ENCODE measurements around the gene NTRK3. TPM values are rescaled to one million over a fixed set of nuclear protein-coding genes. Genes with fewer than 3 reads are reported as not detected.

The NTRK3 gene
- total RNA-seq, 2 donors from 2014 or later, result not detected

- no peak for DNase-seq
- Mint-ChIP-seq H3K4me3 (no peak overlapping the region), H3K27ac (no peak overlapping the region)
Measured at GRCh38 chr15:88233921-88234320, 22.6 kb downstream of the NTRK3 start.

GRCh38 chr15:88232771-88233201, 23.8 kb downstream of the NTRK3 start:
- DNase-seq (no peak), ATAC-seq (no peak)
- Mint-ChIP-seq H3K4me1 (peaks cover 2% of the 10 kb centered on the region), H3K27ac (no peak overlapping the region), H3K4me3 (no peak overlapping the region), H3K36me3 (ENCODE audit: low read depth) (peaks cover 4% of the 10 kb centered on the region), H3K27me3 (peaks cover 75% of the 10 kb centered on the region)
- H3K9me3 ChIP-seq (ENCODE audit: control insufficient read depth, low read length, poor library complexity, severe bottlenecking), result no peaks in the 10 kb centered on the region

More at GRCh38 chr15:88233921-88234320, 22.6 kb downstream of the NTRK3 start:
- no peak for ATAC-seq
- peaks cover 2% of the 10 kb centered on the region for H3K4me1 Mint-ChIP-seq
- no peaks in the 10 kb centered on the region for H3K9me3 ChIP-seq (ENCODE audit: control insufficient read depth, low read length, poor library complexity, severe bottlenecking)
- peaks cover 2% of the 10 kb centered on the region for H3K36me3 Mint-ChIP-seq (ENCODE audit: low read depth)
- H3K27me3 Mint-ChIP-seq, result peaks cover 70% of the 10 kb centered on the region

- Mint-ChIP-seq H3K36me3 (ENCODE audit: low read depth) (peaks cover 4% of the 10 kb centered on the region), H3K4me1 (peaks cover 2% of the 10 kb centered on the region), H3K27ac (no peak overlapping the region), H3K4me3 (no peak overlapping the region), H3K27me3 (peaks cover 76% of the 10 kb centered on the region)
- no peak for ATAC-seq
- no peak for DNase-seq
- H3K9me3 ChIP-seq (ENCODE audit: control insufficient read depth, low read length, poor library complexity, severe bottlenecking), result no peaks in the 10 kb centered on the region
Measured at GRCh38 chr15:88231909-88232644, 24.5 kb downstream of the NTRK3 start.

- H3K36me3 Mint-ChIP-seq (ENCODE audit: low read depth), result peaks cover 4% of the 10 kb centered on the region
Measured at GRCh38 chr15:88230823-88231222, 25.7 kb downstream of the NTRK3 start.

GRCh38 chr15:88225461-88225860, 31.1 kb downstream of the NTRK3 start:
- DNase-seq (no peak), ATAC-seq (no peak)
- Mint-ChIP-seq H3K36me3 (ENCODE audit: low read depth) (peaks cover 2% of the 10 kb centered on the region), H3K27me3 (peaks cover 48% of the 10 kb centered on the region), H3K4me1 (peaks cover 2% of the 10 kb centered on the region), H3K27ac (no peak overlapping the region), H3K4me3 (no peak overlapping the region)
- no peaks in the 10 kb centered on the region for H3K9me3 ChIP-seq (ENCODE audit: control insufficient read depth, low read length, poor library complexity, severe bottlenecking)

More at GRCh38 chr15:88230823-88231222, 25.7 kb downstream of the NTRK3 start:
- H3K4me3 Mint-ChIP-seq, result no peak overlapping the region
- ATAC-seq, result no peak
- no peaks in the 10 kb centered on the region for H3K9me3 ChIP-seq (ENCODE audit: control insufficient read depth, low read length, poor library complexity, severe bottlenecking)
- DNase-seq, result no peak
- peaks cover 2% of the 10 kb centered on the region for H3K4me1 Mint-ChIP-seq
- no peak overlapping the region for H3K27ac Mint-ChIP-seq
- H3K27me3 Mint-ChIP-seq, result peaks cover 71% of the 10 kb centered on the region

GRCh38 chr15:88223084-88223483, 33.5 kb downstream of the NTRK3 start:
- no peak overlapping the region for H3K27ac Mint-ChIP-seq
- no peaks in the 10 kb centered on the region for H3K9me3 ChIP-seq (ENCODE audit: control insufficient read depth, low read length, poor library complexity, severe bottlenecking)
- H3K4me1 Mint-ChIP-seq, result peaks cover 4% of the 10 kb centered on the region
- no peaks in the 10 kb centered on the region for H3K36me3 Mint-ChIP-seq (ENCODE audit: low read depth)
- DNase-seq (no peak), ATAC-seq (no peak)
- H3K27me3 Mint-ChIP-seq, result peaks cover 49% of the 10 kb centered on the region
- no peak overlapping the region for H3K4me3 Mint-ChIP-seq

GRCh38 chr15:88221836-88222235, 34.7 kb downstream of the NTRK3 start:
- ATAC-seq (no peak), DNase-seq (no peak)
- H3K4me1 Mint-ChIP-seq, result peaks cover 4% of the 10 kb centered on the region
- H3K36me3 Mint-ChIP-seq (ENCODE audit: low read depth), result no peaks in the 10 kb centered on the region
- H3K4me3 Mint-ChIP-seq, result no peak overlapping the region
- H3K27me3 Mint-ChIP-seq, result peaks cover 36% of the 10 kb centered on the region
- H3K27ac Mint-ChIP-seq, result no peak overlapping the region
- H3K9me3 ChIP-seq (ENCODE audit: control insufficient read depth, low read length, poor library complexity, severe bottlenecking), result no peaks in the 10 kb centered on the region

- ATAC-seq (no peak), DNase-seq (no peak)
- Mint-ChIP-seq H3K4me3 (no peak overlapping the region), H3K27me3 (peaks cover 31% of the 10 kb centered on the region), H3K27ac (no peak overlapping the region), H3K36me3 (ENCODE audit: low read depth) (no peaks in the 10 kb centered on the region), H3K4me1 (peaks cover 4% of the 10 kb centered on the region)
- H3K9me3 ChIP-seq (ENCODE audit: control insufficient read depth, low read length, poor library complexity, severe bottlenecking), result no peaks in the 10 kb centered on the region
Measured at GRCh38 chr15:88220443-88221335, 35.9 kb downstream of the NTRK3 start.

- DNase-seq, result no peak
- no peaks in the 10 kb centered on the region for H3K9me3 ChIP-seq (ENCODE audit: control insufficient read depth, low read length, poor library complexity, severe bottlenecking)
- no peaks in the 10 kb centered on the region for H3K36me3 Mint-ChIP-seq (ENCODE audit: low read depth)
- H3K4me3 Mint-ChIP-seq, result no peak overlapping the region
- peaks cover 2% of the 10 kb centered on the region for H3K4me1 Mint-ChIP-seq
- no peak for ATAC-seq
- H3K27ac Mint-ChIP-seq, result no peak overlapping the region
- H3K27me3 Mint-ChIP-seq, result peaks cover 24% of the 10 kb centered on the region
Measured at GRCh38 chr15:88219623-88220022, 36.9 kb downstream of the NTRK3 start.

- H3K4me1 Mint-ChIP-seq, result peaks cover 2% of the 10 kb centered on the region
Measured at GRCh38 chr15:88218557-88219221, 37.9 kb downstream of the NTRK3 start.

GRCh38 chr15:88215066-88215648, 41.4 kb downstream of the NTRK3 start:
- no peak for DNase-seq
- no peak overlapping the region for H3K4me3 Mint-ChIP-seq

More at GRCh38 chr15:88218557-88219221, 37.9 kb downstream of the NTRK3 start:
- Mint-ChIP-seq H3K36me3 (ENCODE audit: low read depth) (no peaks in the 10 kb centered on the region), H3K4me3 (no peak overlapping the region), H3K27me3 (peaks cover 29% of the 10 kb centered on the region), H3K27ac (no peak overlapping the region)
- no peak for DNase-seq
- H3K9me3 ChIP-seq (ENCODE audit: control insufficient read depth, low read length, poor library complexity, severe bottlenecking), result no peaks in the 10 kb centered on the region
- no peak for ATAC-seq

GRCh38 chr15:88209111-88209510, 47.4 kb downstream of the NTRK3 start:
- ATAC-seq (no peak), DNase-seq (no peak)
- H3K36me3 Mint-ChIP-seq (ENCODE audit: low read depth), result no peaks in the 10 kb centered on the region
- no peak overlapping the region for H3K27ac Mint-ChIP-seq
- peaks cover 2% of the 10 kb centered on the region for H3K4me1 Mint-ChIP-seq
- H3K9me3 ChIP-seq (ENCODE audit: control insufficient read depth, low read length, poor library complexity, severe bottlenecking), result no peaks in the 10 kb centered on the region
- H3K4me3 Mint-ChIP-seq, result no peak overlapping the region
- peaks cover 42% of the 10 kb centered on the region for H3K27me3 Mint-ChIP-seq

More at GRCh38 chr15:88215066-88215648, 41.4 kb downstream of the NTRK3 start:
- Mint-ChIP-seq H3K27me3 (peaks cover 37% of the 10 kb centered on the region), H3K36me3 (ENCODE audit: low read depth) (no peaks in the 10 kb centered on the region), H3K27ac (no peak overlapping the region), H3K4me1 (peaks cover 2% of the 10 kb centered on the region)
- no peak for ATAC-seq
- H3K9me3 ChIP-seq (ENCODE audit: control insufficient read depth, low read length, poor library complexity, severe bottlenecking), result no peaks in the 10 kb centered on the region

- ATAC-seq (no peak), DNase-seq (no peak)
- peaks cover 2% of the 10 kb centered on the region for H3K4me1 Mint-ChIP-seq
- no peaks in the 10 kb centered on the region for H3K36me3 Mint-ChIP-seq (ENCODE audit: low read depth)
- no peak overlapping the region for H3K4me3 Mint-ChIP-seq
- H3K27me3 Mint-ChIP-seq, result peaks cover 44% of the 10 kb centered on the region
- H3K9me3 ChIP-seq (ENCODE audit: control insufficient read depth, low read length, poor library complexity, severe bottlenecking), result no peaks in the 10 kb centered on the region
- H3K27ac Mint-ChIP-seq, result no peak overlapping the region
Measured at GRCh38 chr15:88208396-88208795, 48.1 kb downstream of the NTRK3 start.
